T-cell (primary cell): Measurements from ENCODE around the gene EXOC3. TPM values are rescaled to one million over a fixed set of nuclear protein-coding genes. Genes with fewer than 3 reads are reported as not detected.

Source experiments
- ATAC-seq, 4 experiments: fragments of 200-7000 bp in 3 of 4; fragments of 150-1000 bp in 1 of 4; cut with Tn5 transposase; replicated peaks in 1 of 4; 1 replicate in 3 of 4; 2 replicates in 1 of 4; pipeline ENCODE4 v1.10.0; 2021; ENCODE audit warnings: moderate library complexity in 3 of 4, mild to moderate bottlenecking in 2 of 4, moderate number of reproducible peaks in 1 of 4
- CTCF ChIA-PET, 2 donors: fragments of 300-600 bp; sonication (Branson Sonifier 250); formaldehyde crosslinking; loops; one replicate each; lab custom pipeline; 2022; ENCODE audit warnings: antibody characterized with exemption in 2 of 2; lab: Charles Lee
- POLR2A ChIA-PET, 2 donors: fragments of 300-600 bp; sonication (Branson Sonifier 250); formaldehyde crosslinking; loops; one replicate each; lab custom pipeline; 2022; ENCODE audit warnings: antibody characterized with exemption in 2 of 2; lab: Charles Lee
- DNase-seq, 35 experiments: peaks; one replicate each; pipeline versions ENCODE4 v3.0.0 to v3.0.0-alpha.2; 2013 to 2023
- H3K27ac ChIP-seq: one replicate; pipeline ENCODE4 v1.5.1; 2013; ENCODE audit warnings: low read length
- H3K27me3 ChIP-seq, 2 experiments: replicated peaks in 1 of 2; 1 replicate in 1 of 2; 2 replicates in 1 of 2; pipeline versions ENCODE4 v1.6.1 to v1.7.0; 2013; ENCODE audit warnings: low read length in 1 of 2, mixed read lengths in 1 of 2; ENCODE audit not compliant: control insufficient read depth in 2 of 2, insufficient read depth in 2 of 2; ENCODE audit errors: extremely low read depth in 1 of 2
- H3K36me3 ChIP-seq, 2 donors: 1 replicate in 1 of 2; 2 replicates in 1 of 2; pipeline versions ENCODE4 v1.6.1 to v1.7.0; 2013; ENCODE audit warnings: low read length in 1 of 2; ENCODE audit not compliant: control insufficient read depth in 2 of 2, insufficient read depth in 1 of 2; ENCODE audit errors: extremely low read depth in 1 of 2
- H3K4me1 ChIP-seq, 2 experiments: 1 replicate in 1 of 2; 2 replicates in 1 of 2; pipeline versions ENCODE4 v1.6.1 to v1.7.0; 2013; ENCODE audit warnings: low read length in 2 of 2, mixed read lengths in 1 of 2; ENCODE audit not compliant: insufficient read depth in 2 of 2, control insufficient read depth in 1 of 2; ENCODE audit errors: extremely low read depth in 1 of 2
- H3K4me3 ChIP-seq, 2 donors: 1 replicate in 1 of 2; 2 replicates in 1 of 2; pipeline versions ENCODE4 v1.5.1 to v1.7.0; 2013; ENCODE audit warnings: mild to moderate bottlenecking in 2 of 2, low read length in 1 of 2, moderate library complexity in 1 of 2; ENCODE audit not compliant: control insufficient read depth in 1 of 2; ENCODE audit errors: extremely low read depth in 1 of 2
- H3K9me3 ChIP-seq: 2 replicates; pipeline ENCODE4 v1.7.0; 2013
- H3K27ac Mint-ChIP-seq, 2 donors: one replicate each; pipeline ENCODE4 v1.8.0; 2020 to 2021; ENCODE audit warnings: mild to moderate bottlenecking in 2 of 2, mixed read lengths in 2 of 2
- H3K27me3 Mint-ChIP-seq, 2 donors: one replicate each; pipeline ENCODE4 v1.8.0; 2021 to 2022; ENCODE audit warnings: mixed read lengths in 2 of 2
- H3K36me3 Mint-ChIP-seq: one replicate; pipeline ENCODE4 v1.8.0; 2021; ENCODE audit warnings: mixed read lengths
- H3K4me1 Mint-ChIP-seq, 3 donors: one replicate each; pipeline ENCODE4 v1.8.0; 2020 to 2022; ENCODE audit warnings: mixed read lengths in 3 of 3, mild to moderate bottlenecking in 1 of 3
- H3K4me3 Mint-ChIP-seq, 3 donors: one replicate each; pipeline ENCODE4 v1.8.0; 2020 to 2022; ENCODE audit warnings: mild to moderate bottlenecking in 3 of 3, mixed read lengths in 3 of 3, moderate library complexity in 3 of 3
- H3K9me3 Mint-ChIP-seq, 3 donors: one replicate each; pipeline ENCODE4 v1.8.0; 2020 to 2022; ENCODE audit warnings: mixed read lengths in 3 of 3
- WGBS: methylation state at CpG from one replicate; pipeline ENCODE4 v1.1.5; 2013; ENCODE audit warnings: missing lambda C conversion rate; ENCODE audit not compliant: insufficient coverage; 5-methylcytosine and 5-hydroxymethylcytosine counted together
- total RNA-seq, 35 experiments: library from RNA in 6 of 35; stranded (reverse) in 6 of 35; fragments of 120-200 nt in 1 of 35; gene quantifications; one replicate each; pipeline versions ENCODE4 v1.2.1 to v1.2.4 and lab custom pipeline; 2013 to 2026

Gene EXOC3
- total RNA-seq, 5 donors from 2014 or later (not counting 1 experiment from before 2014, with no cell fraction given): 81.6 to 99.8 (median 84.2) TPM

- H3K4me1 Mint-ChIP-seq: peaks cover 2 to 6% (median 4%) of the 10 kb centered on the region in 3 donors
- Histone ChIP-seq H3K4me1 (peaks cover 0 to 16% of the 10 kb centered on the region in 2 experiments), H3K4me3 (no peak overlapping the region), H3K27ac (no peak overlapping the region), H3K36me3 (no peaks in the 10 kb centered on the region), H3K9me3 (no peaks in the 10 kb centered on the region), H3K27me3 (peaks cover 2 to 96% of the 10 kb centered on the region in 2 experiments)
- peaks cover 0 to 25% of the 10 kb centered on the region in 2 donors for H3K27me3 Mint-ChIP-seq
- ATAC-seq: no peak
- H3K9me3 Mint-ChIP-seq: no peaks in the 10 kb centered on the region
- CTCF ChIA-PET: no interaction called here
- H3K27ac Mint-ChIP-seq: no peak overlapping the region
- WGBS: 31% methylated on average over 5 of the region's 18 CpGs
- no peaks in the 10 kb centered on the region for H3K36me3 Mint-ChIP-seq
- POLR2A ChIA-PET: no interaction called here
- no peak overlapping the region for H3K4me3 Mint-ChIP-seq
- DNase-seq: no peak
Measured at GRCh38 chr5:478369-478981, 35.5 kb downstream of the EXOC3 start.

DNA sequence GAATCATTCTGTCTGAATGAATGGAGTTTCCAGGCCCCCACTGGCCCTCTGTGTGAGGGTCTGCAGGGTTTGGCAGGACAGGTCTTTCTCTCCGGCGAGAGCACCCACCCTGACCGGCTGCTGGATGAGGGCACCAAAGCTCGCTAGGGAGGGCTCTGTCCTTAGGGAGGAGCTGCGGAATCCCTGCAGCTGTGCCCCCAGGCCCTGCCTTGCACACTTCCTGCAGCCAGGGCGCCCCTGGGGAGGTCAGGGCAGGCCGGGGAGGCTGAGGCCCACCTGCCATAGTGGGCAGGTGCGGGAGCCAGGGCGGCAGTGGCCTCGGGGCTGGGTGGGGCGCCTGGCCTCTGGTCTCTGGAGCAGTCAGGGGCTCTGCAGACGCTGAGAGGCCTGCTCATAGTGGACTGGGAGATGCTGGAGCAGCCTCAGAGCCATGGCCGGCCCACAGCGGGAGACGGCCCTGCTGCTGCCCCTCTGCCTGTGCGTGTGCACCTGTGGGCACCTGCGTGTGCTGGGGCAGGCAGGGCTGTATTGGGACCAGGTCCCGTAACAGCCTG is 36.1 kb downstream of the EXOC3 start:
- ChIA-PET POLR2A (no interaction called here), CTCF (no interaction called here)
- H3K9me3 ChIP-seq: no peaks in the 10 kb centered on the region
- H3K4me1 ChIP-seq: peaks cover 0 to 11% of the 10 kb centered on the region in 2 experiments
- Mint-ChIP-seq H3K4me3 (no peak overlapping the region), H3K27me3 (peaks cover 0 to 23% of the 10 kb centered on the region in 2 donors), H3K27ac (no peak overlapping the region), H3K9me3 (no peaks in the 10 kb centered on the region), H3K4me1 (peaks cover 0 to 2% (median under 1%) of the 10 kb centered on the region in 3 donors), H3K36me3 (no peaks in the 10 kb centered on the region)
- ATAC-seq (no peak), DNase-seq (no peak)
- WGBS: 83% methylated on average over 17 of the region's 18 CpGs
- peaks cover 2 to 95% of the 10 kb centered on the region in 2 experiments for H3K27me3 ChIP-seq
- no peak overlapping the region for H3K4me3 ChIP-seq
- no peaks in the 10 kb centered on the region for H3K36me3 ChIP-seq
- no peak overlapping the region for H3K27ac ChIP-seq

DNA sequence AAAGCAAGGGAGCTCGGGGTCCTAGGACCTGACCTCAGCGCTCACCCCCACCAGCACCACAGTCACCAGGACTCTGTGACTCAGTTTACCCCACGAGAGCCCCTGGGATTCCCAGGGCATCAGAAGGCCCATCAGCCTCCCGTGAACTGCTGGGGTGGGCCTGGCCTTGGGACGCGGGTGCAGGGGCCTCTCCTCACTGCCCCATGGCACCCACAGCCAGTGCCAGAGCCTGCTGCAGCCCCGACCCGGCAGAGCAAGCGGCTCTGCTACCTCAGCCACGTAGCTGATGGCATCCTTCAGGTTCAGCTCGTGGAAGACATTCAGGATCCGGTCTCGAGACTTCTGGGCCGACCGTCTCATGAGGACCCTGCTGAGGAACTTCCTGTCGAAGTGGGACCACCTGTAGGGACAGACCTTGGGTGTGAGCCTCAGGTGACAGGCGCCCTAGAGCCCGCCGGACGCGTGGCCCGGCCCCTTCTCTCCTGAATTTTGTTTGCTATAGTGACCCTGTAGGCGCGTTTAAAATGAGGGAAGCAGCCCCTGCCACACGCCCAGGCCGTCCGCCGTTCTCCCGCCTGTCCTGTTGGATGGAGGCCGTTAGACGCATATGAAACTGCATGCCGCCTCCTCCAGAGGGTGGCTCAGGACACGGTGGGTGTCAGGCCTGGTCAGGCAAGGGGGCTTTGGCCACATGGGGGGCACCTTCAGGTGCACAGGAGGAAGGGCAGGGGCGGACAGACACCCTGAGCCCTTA is 36.8 kb downstream of the EXOC3 start:
- DNase-seq (no peak), ATAC-seq (no peak)
- H3K27me3 Mint-ChIP-seq: peaks cover 1 to 24% of the 10 kb centered on the region in 2 donors
- no peaks in the 10 kb centered on the region for H3K9me3 Mint-ChIP-seq
- no peaks in the 10 kb centered on the region for H3K9me3 ChIP-seq
- H3K36me3 Mint-ChIP-seq: no peaks in the 10 kb centered on the region
- no peaks in the 10 kb centered on the region for H3K36me3 ChIP-seq
- no peak overlapping the region for H3K4me3 Mint-ChIP-seq
- H3K4me1 Mint-ChIP-seq: peaks cover 0 to 2% (median 0%) of the 10 kb centered on the region in 3 donors
- WGBS: 90% methylated on average over 34 of the region's 34 CpGs
- H3K4me3 ChIP-seq: no peak overlapping the region
- ChIA-PET POLR2A (no interaction called here), CTCF (no interaction called here)
- no peak overlapping the region for H3K27ac ChIP-seq
- H3K27me3 ChIP-seq: peaks cover 2 to 95% of the 10 kb centered on the region in 2 experiments
- no peak overlapping the region for H3K27ac Mint-ChIP-seq
- peaks cover 0 to 8% of the 10 kb centered on the region in 2 experiments for H3K4me1 ChIP-seq

- H3K27me3 Mint-ChIP-seq: peaks cover 4 to 23% of the 10 kb centered on the region in 2 donors
- no peaks in the 10 kb centered on the region for H3K36me3 Mint-ChIP-seq
- Histone ChIP-seq H3K27me3 (peaks cover 0 to 91% of the 10 kb centered on the region in 2 experiments), H3K4me3 (no peak overlapping the region), H3K4me1 (peaks cover 0 to 4% of the 10 kb centered on the region in 2 experiments), H3K9me3 (no peaks in the 10 kb centered on the region), H3K27ac (no peak overlapping the region), H3K36me3 (no peaks in the 10 kb centered on the region)
- H3K4me3 Mint-ChIP-seq: no peak overlapping the region
- ATAC-seq: no peak
- H3K9me3 Mint-ChIP-seq: no peaks in the 10 kb centered on the region
- H3K4me1 Mint-ChIP-seq: peaks cover 0 to 16% (median 8%) of the 10 kb centered on the region in 3 donors
- 96% methylated on average over 14 of the region's 23 CpGs for WGBS
- POLR2A ChIA-PET: no interaction called here
- no peak overlapping the region for H3K27ac Mint-ChIP-seq
- no peak for DNase-seq
- CTCF ChIA-PET: no interaction called here
Measured at GRCh38 chr5:481347-481746, 38.4 kb downstream of the EXOC3 start.

DNA sequence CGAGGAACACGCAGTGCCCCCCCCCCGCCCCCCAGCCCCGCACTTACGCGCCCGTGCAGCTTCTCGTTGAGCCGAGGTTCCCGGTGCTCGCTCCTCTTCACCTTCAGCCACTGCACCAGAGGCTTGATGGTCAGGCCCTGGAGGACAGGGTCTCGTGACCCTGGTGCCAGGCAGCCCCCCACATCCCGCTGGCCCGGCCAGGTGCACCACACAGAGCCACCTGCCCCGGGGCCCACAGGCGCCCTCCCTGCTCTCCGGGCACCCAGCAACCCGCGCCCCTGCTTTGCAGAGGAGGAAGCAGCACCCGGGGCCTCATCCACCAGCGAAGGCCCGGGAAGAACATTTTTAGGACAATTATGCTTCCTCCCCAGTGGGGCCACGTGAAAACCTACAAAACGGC is 39.0 kb downstream of the EXOC3 start:
- no peak overlapping the region for H3K27ac ChIP-seq
- DNase-seq (no peak), ATAC-seq (no peak)
- peaks cover 0 to 4% of the 10 kb centered on the region in 2 experiments for H3K4me1 ChIP-seq
- Mint-ChIP-seq H3K9me3 (no peaks in the 10 kb centered on the region), H3K4me1 (peaks cover 0 to 18% (median 9%) of the 10 kb centered on the region in 3 donors), H3K4me3 (no peak overlapping the region), H3K27ac (no peak overlapping the region), H3K27me3 (peaks cover 4 to 21% of the 10 kb centered on the region in 2 donors), H3K36me3 (no peaks in the 10 kb centered on the region)
- 42% methylated on average over 13 of the region's 24 CpGs for WGBS
- no peaks in the 10 kb centered on the region for H3K36me3 ChIP-seq
- ChIA-PET POLR2A (no interaction called here), CTCF (no interaction called here)
- peaks cover 0 to 84% of the 10 kb centered on the region in 2 experiments for H3K27me3 ChIP-seq
- no peak overlapping the region for H3K4me3 ChIP-seq
- no peaks in the 10 kb centered on the region for H3K9me3 ChIP-seq

DNA sequence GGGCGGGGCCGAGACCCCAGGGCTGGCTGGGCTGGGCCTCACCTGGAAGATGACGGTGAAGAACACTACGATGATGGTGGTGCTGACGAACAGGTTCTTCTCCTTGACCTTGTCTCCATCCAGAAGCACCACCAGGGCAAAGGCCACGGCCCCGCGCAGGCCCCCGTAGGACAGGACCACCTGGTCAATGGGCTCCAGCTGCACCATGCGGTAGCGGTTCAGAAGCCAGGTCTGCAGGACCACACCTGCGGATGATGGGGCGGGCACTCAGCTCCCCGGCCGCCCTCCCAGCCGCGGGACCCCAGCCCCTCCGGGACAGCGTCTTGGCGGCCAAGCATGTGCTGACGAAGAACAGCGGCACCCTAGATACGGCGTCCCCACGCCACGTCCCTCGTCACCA is 39.5 kb downstream of the EXOC3 start:
- 98% methylated on average over 26 of the region's 27 CpGs for whole genome bisulfite sequencing

More for the DNA sequence above, 39.5 kb downstream of the EXOC3 start:
- no peak for ATAC-seq
- POLR2A ChIA-PET: no interaction called here
- CTCF ChIA-PET: no interaction called here
- Mint-ChIP-seq H3K4me3 (no peak overlapping the region), H3K36me3 (no peaks in the 10 kb centered on the region), H3K9me3 (no peaks in the 10 kb centered on the region), H3K27ac (no peak overlapping the region), H3K27me3 (peaks cover 4 to 19% of the 10 kb centered on the region in 2 donors), H3K4me1 (peaks cover 0 to 18% (median 9%) of the 10 kb centered on the region in 3 donors)
- Histone ChIP-seq H3K4me1 (peaks cover 0 to 4% of the 10 kb centered on the region in 2 experiments), H3K27ac (no peak overlapping the region), H3K36me3 (no peaks in the 10 kb centered on the region), H3K4me3 (no peak overlapping the region), H3K9me3 (no peaks in the 10 kb centered on the region), H3K27me3 (peaks cover 0 to 79% of the 10 kb centered on the region in 2 experiments)
- no peak for DNase-seq
